ENCODE data around the gene ITPKA. TPM values are rescaled to one million over a fixed set of nuclear protein-coding genes. Genes with fewer than 3 reads are reported as not detected.

The ITPKA gene
- total and polyA plus RNA-seq, 2 of the 13 experiments (the other 11 are each of a cell fraction or from before 2014, with no cell fraction given) = 13.2 to 41.3 TPM

GRCh38 chr15:41493205-41493901, at the start of gene ITPKA (continued):
- TF ChIP-seq HNF4G (IDR thresholded peaks at IDR 0.05; ENCODE audit: borderline replicate concordance, low read depth, low read length) (peak; percentile 25; the same call in 1 of the 2 replicates), HNF4G (CRISPR knock-in tag; IDR thresholded peaks at IDR 0.05; ENCODE audit: borderline replicate concordance, low read depth) (0 out of 2 replicates have a peak, but pooled peaks have one; percentile 18), ZNF333 (CRISPR knock-in tag; IDR thresholded peaks at IDR 0.05; ENCODE audit: borderline replicate concordance) (peak; percentile 37; the same call in 1 of the 2 replicates), LRRFIP1 (CRISPR knock-in tag; conservative IDR thresholded peaks at IDR 0.05) (no peak), ZBTB33 (CRISPR knock-in tag; IDR thresholded peaks at IDR 0.05) (no peak), AKAP8 (CRISPR knock-in tag; IDR thresholded peaks at IDR 0.05) (no peak), DNMT1 (CRISPR knock-in tag; IDR thresholded peaks at IDR 0.05) (no peak), CEBPG (CRISPR knock-in tag; IDR thresholded peaks at IDR 0.05) (no peak), TAF1 (CRISPR knock-in tag; IDR thresholded peaks at IDR 0.05) (peak; percentile 67; the same call in 1 of the 2 replicates), HNRNPK (IDR thresholded peaks at IDR 0.05; ENCODE audit: low read depth, low read length, poor library complexity, severe bottlenecking) (peak; percentile 27), PAXIP1 (CRISPR knock-in tag; conservative IDR thresholded peaks at IDR 0.05) (peak; percentile 81), FOXA1 (IDR thresholded peaks at IDR 0.05) (no peak), FOXA1 (CRISPR knock-in tag; IDR thresholded peaks at IDR 0.05) (no peak), DDIT3 (CRISPR knock-in tag; IDR thresholded peaks at IDR 0.05) (no peak), ZNF292 (CRISPR knock-in tag; IDR thresholded peaks at IDR 0.05; ENCODE audit: borderline replicate concordance, low read depth) (peak; percentile 72; the same call in 1 of the 2 replicates), RNF2 (conservative IDR thresholded peaks at IDR 0.05; ENCODE audit: low read depth) (no peak; the same call in 1 of the 2 replicates), ZNF678 (CRISPR knock-in tag; IDR thresholded peaks at IDR 0.05) (no peak), ZFP36L2 (CRISPR knock-in tag; IDR thresholded peaks at IDR 0.05) (no peak), IRF9 (CRISPR knock-in tag; IDR thresholded peaks at IDR 0.05; ENCODE audit: borderline replicate concordance) (0 out of 2 replicates have a peak, but pooled peaks have one; percentile 58), ZNF296 (CRISPR knock-in tag; conservative IDR thresholded peaks at IDR 0.05) (no peak), ZNF350 (CRISPR knock-in tag; IDR thresholded peaks at IDR 0.05; ENCODE audit: borderline replicate concordance, low read depth) (peak; percentile 57; the same call in 1 of the 2 replicates)
